ENCODE measurements around the gene USP49.

USP49 gene

DNA sequence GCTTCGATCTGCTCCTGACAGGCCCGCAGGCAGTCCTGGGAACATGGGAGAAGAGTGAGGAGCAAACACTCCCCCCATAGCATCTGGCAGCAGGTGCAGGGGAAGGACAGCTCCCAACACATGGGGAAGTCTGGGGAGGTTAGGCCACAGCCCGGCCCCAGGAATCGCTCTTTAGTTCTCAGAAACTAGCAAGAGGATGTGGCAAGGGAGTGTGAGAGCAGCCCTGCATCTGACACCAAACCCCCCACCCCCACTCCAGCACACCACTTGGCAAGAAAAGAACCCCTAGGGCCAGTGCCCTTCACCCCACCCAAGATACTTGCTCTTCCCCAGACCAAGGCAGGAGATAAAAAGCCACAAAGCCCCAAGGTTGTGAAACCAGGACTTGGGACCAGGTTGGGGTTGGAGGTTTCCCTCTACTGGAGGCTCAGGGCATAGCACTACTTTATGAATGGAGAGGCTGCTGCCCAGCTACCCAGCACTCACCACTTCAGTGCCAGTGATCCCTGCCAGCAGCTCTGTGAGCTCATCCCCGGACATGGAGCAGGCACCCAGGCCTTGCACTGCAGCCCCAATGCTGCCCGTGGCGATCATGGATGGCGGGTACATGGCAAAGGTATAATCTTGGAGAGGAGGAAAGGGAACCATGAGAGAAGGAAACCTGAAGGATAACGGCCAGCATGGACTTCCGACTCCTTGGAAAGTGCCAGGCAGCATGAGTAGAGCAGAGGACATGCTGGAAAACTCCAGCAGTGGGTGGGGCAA is 41.1 kb upstream of the USP49 start:
- DNase-seq, result peak; percentile 69
- peaks cover 42 to 65% of the 10 kb centered on the region in 2 donors for H3K36me3 Mint-ChIP-seq
- peak; percentile 83 to 84 for ATAC-seq (replicated peaks)
- peaks cover 60 to 88% of the 10 kb centered on the region in 2 donors for H3K4me1 Mint-ChIP-seq
- H3K27me3 Mint-ChIP-seq, result no peaks in the 10 kb centered on the region
- H3K4me3 Mint-ChIP-seq, result peak overlapping the region; percentile 72 to 81
- peak overlapping the region; percentile 95 for H3K27ac Mint-ChIP-seq
- H3K9me3 Mint-ChIP-seq, result no peaks in the 10 kb centered on the region

DNA sequence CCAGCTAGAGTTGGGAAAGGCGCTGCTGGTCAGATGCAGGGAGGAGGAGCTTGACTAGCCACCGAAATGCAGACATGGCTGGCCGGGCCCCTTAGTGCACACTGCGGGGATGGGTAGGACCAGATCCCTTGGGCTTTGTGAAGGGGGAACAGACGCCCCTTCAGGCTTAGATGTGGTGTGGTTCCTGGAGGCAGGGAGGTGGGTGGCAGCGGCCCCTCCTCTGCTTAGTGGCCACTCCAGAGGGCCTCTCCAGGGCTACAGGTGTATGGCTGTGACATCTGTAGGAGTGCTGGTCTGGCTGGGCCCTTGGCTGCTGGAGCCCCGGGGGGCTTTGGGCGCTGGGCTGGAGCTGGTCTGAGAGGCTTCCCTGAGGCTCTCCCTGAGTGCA is 40.5 kb upstream of the USP49 start:
- no peak for DNase-seq
- Mint-ChIP-seq H3K27ac (peak overlapping the region; percentile 95), H3K4me3 (peak overlapping the region in 1 of 2 donors; percentile 72), H3K36me3 (peaks cover 44 to 67% of the 10 kb centered on the region in 2 donors), H3K9me3 (no peaks in the 10 kb centered on the region), H3K4me1 (peaks cover 60 to 93% of the 10 kb centered on the region in 2 donors), H3K27me3 (no peaks in the 10 kb centered on the region)
- ATAC-seq (replicated peaks), result peak; percentile 11 to 20

- ATAC-seq (replicated peaks), result no peak
- Mint-ChIP-seq H3K4me1 (peaks cover 57 to 89% of the 10 kb centered on the region in 2 donors), H3K27me3 (no peaks in the 10 kb centered on the region), H3K9me3 (no peaks in the 10 kb centered on the region), H3K36me3 (peaks cover 39 to 62% of the 10 kb centered on the region in 2 donors), H3K27ac (peak overlapping the region; percentile 95), H3K4me3 (no peak overlapping the region)
- DNase-seq, result no peak
Measured at GRCh38 chr6:41935193-41935574, 40.0 kb upstream of the USP49 start.

DNA sequence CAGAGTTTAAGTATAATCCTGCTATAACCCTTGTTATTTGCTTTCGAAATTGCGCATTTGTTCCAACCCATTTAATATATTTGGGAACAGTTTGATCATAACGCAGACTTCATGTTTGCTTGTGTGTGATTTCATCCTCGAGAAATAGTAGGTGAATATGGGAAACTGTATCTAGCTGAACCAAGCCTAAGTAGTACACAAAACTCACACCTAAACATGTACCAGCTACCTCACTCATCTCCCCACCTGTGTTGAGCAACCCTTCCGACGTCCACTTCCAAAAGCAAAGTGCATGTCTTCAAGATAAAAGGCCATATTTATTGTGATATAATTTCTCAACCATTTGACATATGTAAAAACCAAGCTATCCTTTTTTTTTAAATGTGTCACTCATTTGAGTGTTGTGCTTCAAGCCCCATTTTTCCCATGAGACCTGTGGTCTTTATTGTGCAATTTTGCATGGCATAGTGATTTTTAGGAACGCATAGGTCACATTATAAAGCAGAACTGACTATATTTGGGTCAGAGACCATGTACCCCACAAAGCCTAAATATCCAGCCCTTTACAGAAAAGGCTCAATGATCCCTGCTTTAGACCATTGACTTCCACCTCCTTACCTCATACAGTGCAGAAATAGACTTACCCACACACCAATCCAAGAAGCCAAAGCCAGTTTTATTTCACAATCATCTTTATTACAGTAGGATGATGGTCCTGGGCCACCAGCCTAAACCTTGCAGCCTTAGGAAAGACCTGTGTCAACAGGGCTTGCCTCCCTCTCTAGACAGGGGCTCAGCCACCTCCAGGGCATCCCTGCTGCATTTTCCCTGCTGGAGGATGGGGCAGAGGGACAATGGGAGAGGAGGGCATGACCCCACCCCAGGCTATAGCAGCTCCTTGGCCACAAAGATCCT is 39.4 kb upstream of the USP49 start:
- Mint-ChIP-seq H3K9me3 (no peaks in the 10 kb centered on the region), H3K4me3 (peak overlapping the region in 1 of 2 donors; percentile 31), H3K36me3 (peaks cover 38 to 56% of the 10 kb centered on the region in 2 donors), H3K4me1 (peaks cover 52 to 82% of the 10 kb centered on the region in 2 donors), H3K27ac (peak overlapping the region; percentile 66), H3K27me3 (no peaks in the 10 kb centered on the region)
- DNase-seq (no peak), ATAC-seq (replicated peaks) (peak; percentile 8 to 11)

DNA sequence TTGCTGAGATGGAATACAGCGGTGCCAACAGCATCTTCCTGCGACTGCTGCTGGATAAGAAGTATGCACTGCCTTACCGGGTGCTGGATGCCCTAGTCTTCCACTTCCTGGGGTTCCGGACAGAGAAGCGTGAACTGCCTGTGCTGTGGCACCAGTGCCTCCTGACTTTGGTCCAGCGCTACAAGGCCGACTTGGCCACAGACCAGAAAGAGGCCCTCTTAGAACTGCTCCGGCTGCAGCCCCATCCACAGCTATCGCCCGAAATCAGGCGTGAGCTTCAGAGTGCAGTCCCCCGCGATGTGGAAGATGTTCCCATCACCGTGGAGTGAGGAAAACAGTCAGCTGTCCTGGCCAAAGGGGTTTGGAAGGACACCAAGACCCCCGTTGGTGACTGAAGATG is 37.2 kb upstream of the USP49 start:
- DNase-seq (no peak), ATAC-seq (replicated peaks) (no peak)
- no peaks in the 10 kb centered on the region for H3K9me3 Mint-ChIP-seq
- H3K4me1 Mint-ChIP-seq, result peaks cover 36 to 61% of the 10 kb centered on the region in 2 donors
- no peaks in the 10 kb centered on the region for H3K27me3 Mint-ChIP-seq
- peaks cover 31 to 54% of the 10 kb centered on the region in 2 donors for H3K36me3 Mint-ChIP-seq
- H3K27ac Mint-ChIP-seq, result peak overlapping the region; percentile 21
- no peak overlapping the region for H3K4me3 Mint-ChIP-seq

- peaks cover 27 to 58% of the 10 kb centered on the region in 2 donors for H3K36me3 Mint-ChIP-seq
- no peaks in the 10 kb centered on the region for H3K27me3 Mint-ChIP-seq
- H3K27ac Mint-ChIP-seq, result peak overlapping the region; percentile 1
- no peaks in the 10 kb centered on the region for H3K9me3 Mint-ChIP-seq
- H3K4me3 Mint-ChIP-seq, result no peak overlapping the region
- DNase-seq (no peak), ATAC-seq (replicated peaks) (no peak)
- H3K4me1 Mint-ChIP-seq, result peaks cover 31 to 55% of the 10 kb centered on the region in 2 donors
Measured at GRCh38 chr6:41931792-41932191, 36.6 kb upstream of the USP49 start.

DNA sequence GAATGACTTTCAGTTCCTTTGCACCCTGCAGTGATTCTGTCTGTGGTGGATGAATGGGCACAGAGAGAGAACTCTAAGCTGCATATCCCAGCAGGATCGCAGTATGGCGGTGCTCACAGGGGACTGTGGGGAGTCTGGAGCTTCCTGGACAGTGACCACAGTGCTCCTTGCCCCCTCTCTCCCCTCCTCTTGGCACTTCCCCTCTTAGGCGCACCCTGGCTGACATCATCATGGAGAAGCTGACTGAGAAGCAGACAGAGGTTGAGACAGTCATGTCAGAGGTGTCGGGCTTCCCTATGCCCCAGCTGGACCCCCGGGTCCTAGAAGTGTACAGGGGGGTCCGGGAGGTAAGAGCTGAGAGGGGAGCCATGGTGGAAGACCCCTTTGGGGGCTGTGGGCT is 34.7 kb upstream of the USP49 start:
- Mint-ChIP-seq H3K9me3 (no peaks in the 10 kb centered on the region), H3K36me3 (peaks cover 27 to 54% of the 10 kb centered on the region in 2 donors), H3K4me3 (no peak overlapping the region), H3K27ac (no peak overlapping the region), H3K27me3 (no peaks in the 10 kb centered on the region), H3K4me1 (peaks cover 19 to 42% of the 10 kb centered on the region in 2 donors)
- no peak for ATAC-seq (replicated peaks)
- DNase-seq, result no peak

DNA sequence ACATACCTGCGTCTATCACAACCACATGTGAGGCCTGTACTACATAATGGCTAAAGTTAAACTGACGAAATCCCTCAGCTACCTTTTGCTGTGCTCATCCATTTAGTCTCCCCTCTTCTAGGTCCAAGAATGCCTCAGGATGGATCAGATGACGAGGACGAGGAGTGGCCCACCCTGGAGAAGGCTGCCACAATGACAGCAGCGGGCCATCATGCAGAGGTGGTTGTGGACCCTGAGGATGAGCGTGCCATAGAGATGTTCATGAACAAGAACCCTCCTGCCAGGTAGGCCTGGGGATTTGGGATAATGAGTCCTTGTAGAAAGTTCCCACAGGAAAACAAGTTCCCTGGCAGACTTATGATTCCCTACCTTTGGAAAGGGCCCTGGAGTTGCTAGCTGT is 32.1 kb upstream of the USP49 start:
- DNase-seq, result no peak
- Mint-ChIP-seq H3K36me3 (peaks cover 35 to 58% of the 10 kb centered on the region in 2 donors), H3K27me3 (no peaks in the 10 kb centered on the region), H3K4me1 (peaks cover 26 to 48% of the 10 kb centered on the region in 2 donors), H3K27ac (peak overlapping the region; percentile 51), H3K4me3 (no peak overlapping the region), H3K9me3 (no peaks in the 10 kb centered on the region)
- ATAC-seq (replicated peaks), result no peak

DNA sequence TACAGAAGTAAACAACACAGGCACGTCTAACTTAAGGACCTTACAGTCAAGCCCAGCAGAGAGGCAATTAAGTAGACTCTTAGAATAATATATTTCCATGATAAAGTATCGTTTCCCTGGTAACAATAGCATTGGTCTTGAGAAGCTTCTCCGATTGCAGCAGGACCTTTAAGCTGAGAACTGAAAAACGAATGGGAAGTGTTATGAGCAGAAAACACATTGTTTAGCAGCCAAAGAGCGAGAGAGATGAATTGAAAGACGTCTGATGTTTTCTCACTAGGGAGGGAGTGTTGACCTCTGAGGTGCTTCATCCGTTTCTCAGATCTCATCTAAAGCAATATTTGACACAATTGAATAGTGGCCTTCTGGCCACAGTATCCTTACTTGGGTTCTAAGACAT is 27.0 kb upstream of the USP49 start:
- Mint-ChIP-seq H3K27me3 (no peaks in the 10 kb centered on the region), H3K27ac (peak overlapping the region; percentile 99), H3K4me1 (peaks cover 32 to 50% of the 10 kb centered on the region in 2 donors), H3K36me3 (peaks cover 23 to 38% of the 10 kb centered on the region in 2 donors), H3K4me3 (peak overlapping the region; percentile 96 to 98), H3K9me3 (no peaks in the 10 kb centered on the region)
- no peak for DNase-seq
- ATAC-seq (replicated peaks), result no peak

GRCh38 chr6:41921712-41921998 is 26.5 kb upstream of the USP49 start:
- no peaks in the 10 kb centered on the region for H3K9me3 Mint-ChIP-seq
- DNase-seq (no peak), ATAC-seq (replicated peaks) (peak; percentile 11 to 30)
- H3K27ac Mint-ChIP-seq, result peak overlapping the region; percentile 99
- no peaks in the 10 kb centered on the region for H3K27me3 Mint-ChIP-seq
- peaks cover 32 to 50% of the 10 kb centered on the region in 2 donors for H3K4me1 Mint-ChIP-seq
- H3K4me3 Mint-ChIP-seq, result peak overlapping the region; percentile 96 to 98
- H3K36me3 Mint-ChIP-seq, result peaks cover 24 to 38% of the 10 kb centered on the region in 2 donors

DNA sequence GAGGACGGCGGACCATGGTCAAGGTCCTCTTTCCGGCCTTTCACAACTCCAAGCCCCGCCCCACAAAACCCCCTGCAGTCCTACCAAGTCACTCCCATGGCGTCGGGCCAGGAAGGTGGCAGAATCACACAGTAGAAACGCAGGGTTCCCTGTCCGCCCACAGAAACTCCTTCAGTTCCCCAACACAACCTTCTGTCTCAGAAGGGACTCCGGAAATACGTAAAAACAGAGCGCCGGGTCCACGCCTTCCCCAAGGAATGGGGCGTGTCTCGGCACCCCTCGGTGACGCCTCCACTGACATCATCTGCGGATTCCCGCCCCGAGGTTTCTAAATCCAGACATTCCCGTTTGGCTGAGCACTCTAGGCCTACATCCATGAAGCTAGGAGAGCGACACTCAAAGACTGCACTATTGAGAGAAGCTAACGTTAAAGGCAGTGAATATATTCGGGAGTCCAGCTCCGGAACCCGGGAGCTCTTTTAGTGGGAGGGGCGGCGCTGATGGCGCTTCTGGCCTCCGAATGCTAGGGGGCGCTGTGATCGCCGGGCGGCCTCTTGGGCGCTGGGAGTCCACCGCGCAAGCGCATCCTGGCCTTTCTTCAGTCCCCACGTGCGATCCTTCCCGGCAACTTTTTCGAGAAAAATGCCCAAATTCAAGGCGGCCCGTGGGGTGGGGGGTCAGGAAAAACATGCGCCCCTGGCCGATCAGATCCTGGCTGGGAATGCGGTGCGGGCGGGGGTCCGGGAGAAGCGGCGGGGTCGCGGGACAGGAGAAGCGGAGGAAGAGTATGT is 25.9 kb upstream of the USP49 start, which contains the start of the genes BYSL and MED20:
Gene BYSL, plus strand, starts transcription at position 579 of the 791 bp plus-strand sequence. Its CDS starts 64 bp downstream, at position 643.
Gene MED20, minus strand, starts transcription at position 219 of the 791 bp plus-strand sequence. Its CDS starts 121 bp downstream, at position 98.
- H3K27me3 Mint-ChIP-seq, result no peaks in the 10 kb centered on the region
- peaks cover 26 to 40% of the 10 kb centered on the region in 2 donors for H3K36me3 Mint-ChIP-seq
- peak within 1 kb of the TSS; percentile 96 to 98 for H3K4me3 Mint-ChIP-seq
- DNase-seq, result peak; percentile 92
- peak within 1 kb of the TSS; percentile 99 for H3K27ac Mint-ChIP-seq
- H3K9me3 Mint-ChIP-seq, result no peaks in the 10 kb centered on the region
- peak; percentile 93 to 95 for ATAC-seq (replicated peaks)
- peaks cover 32 to 49% of the 10 kb centered on the region in 2 donors for H3K4me1 Mint-ChIP-seq

DNA sequence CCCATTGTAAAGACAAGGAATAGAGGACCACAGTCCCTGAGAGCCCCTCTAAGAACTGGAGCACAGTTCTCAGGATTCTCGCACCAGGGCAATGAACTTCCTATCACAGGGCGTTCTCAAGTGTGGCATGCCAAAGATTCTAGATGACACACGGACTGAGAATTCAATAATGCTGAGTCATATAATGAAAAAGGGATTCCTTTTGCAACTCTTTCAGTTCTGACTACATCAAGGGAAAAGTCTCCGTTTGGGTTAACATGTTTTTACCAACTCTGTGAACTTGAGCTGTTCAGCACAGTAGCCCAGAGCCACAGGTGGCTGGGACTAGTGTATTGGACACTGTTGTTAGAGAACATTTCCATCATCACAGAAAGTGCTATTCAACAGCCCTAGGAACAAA is 22.4 kb upstream of the USP49 start:
- DNase-seq, result no peak
- Mint-ChIP-seq H3K4me1 (peaks cover 17 to 36% of the 10 kb centered on the region in 2 donors), H3K27ac (no peak overlapping the region), H3K27me3 (no peaks in the 10 kb centered on the region), H3K36me3 (peaks cover 20 to 29% of the 10 kb centered on the region in 2 donors), H3K9me3 (no peaks in the 10 kb centered on the region), H3K4me3 (no peak overlapping the region)
- ATAC-seq (replicated peaks), result no peak

DNA sequence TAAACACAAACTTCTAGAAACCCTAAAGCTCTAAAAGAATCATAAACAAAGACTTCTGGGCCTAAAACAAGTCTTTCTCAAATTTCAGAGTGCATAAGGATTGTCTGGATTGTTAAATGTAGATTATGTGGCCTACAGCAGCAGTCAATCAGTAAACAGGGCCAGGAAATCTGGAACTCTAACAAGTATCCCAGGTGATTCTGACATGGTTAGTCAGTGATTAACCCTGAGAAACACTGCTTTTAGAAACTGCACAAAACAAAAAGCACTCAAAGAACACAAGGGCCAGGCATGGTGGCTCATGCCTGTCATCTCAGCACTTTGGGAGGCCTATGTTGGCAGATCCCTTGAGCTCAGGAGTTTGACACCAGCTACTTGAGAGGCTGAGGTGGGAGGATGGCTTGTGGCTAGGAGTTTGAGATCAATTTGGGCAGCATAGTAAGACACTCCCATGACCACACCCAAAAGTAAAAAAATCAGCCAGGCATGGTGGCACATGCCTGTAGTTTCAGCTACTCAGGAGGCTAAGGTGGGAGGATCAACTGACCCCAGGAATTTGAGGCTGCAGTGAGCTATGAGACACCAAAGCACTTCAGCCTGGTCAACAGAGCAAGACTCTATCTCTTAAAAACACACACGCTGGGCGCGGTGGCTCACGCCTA is 19.8 kb upstream of the USP49 start:
- DNase-seq, result no peak
- H3K4me3 Mint-ChIP-seq, result no peak overlapping the region
- H3K27me3 Mint-ChIP-seq, result no peaks in the 10 kb centered on the region
- H3K9me3 Mint-ChIP-seq, result no peaks in the 10 kb centered on the region
- peaks cover 25 to 30% of the 10 kb centered on the region in 2 donors for H3K36me3 Mint-ChIP-seq
- no peak for ATAC-seq (replicated peaks)
- peaks cover 11 to 23% of the 10 kb centered on the region in 2 donors for H3K4me1 Mint-ChIP-seq
- peak overlapping the region; percentile 67 for H3K27ac Mint-ChIP-seq
